NCI-H510A (cell line): ENCODE measurements around the gene TRIOBP.
"Not testable (repeated sequence)": the region's sequence is repeated elsewhere in the genome, so short reads cannot be mapped to it uniquely, and the experiment has no call there.

ENCODE experiments used
- DNase-seq: peaks from one replicate; lab custom pipeline; 2025; lab: John Stamatoyannopoulos, UW

The TRIOBP gene

GRCh38 chr22:37692627-37693285, 4.1 kb upstream of the TRIOBP start:
- no peak for DNase-seq

DNA sequence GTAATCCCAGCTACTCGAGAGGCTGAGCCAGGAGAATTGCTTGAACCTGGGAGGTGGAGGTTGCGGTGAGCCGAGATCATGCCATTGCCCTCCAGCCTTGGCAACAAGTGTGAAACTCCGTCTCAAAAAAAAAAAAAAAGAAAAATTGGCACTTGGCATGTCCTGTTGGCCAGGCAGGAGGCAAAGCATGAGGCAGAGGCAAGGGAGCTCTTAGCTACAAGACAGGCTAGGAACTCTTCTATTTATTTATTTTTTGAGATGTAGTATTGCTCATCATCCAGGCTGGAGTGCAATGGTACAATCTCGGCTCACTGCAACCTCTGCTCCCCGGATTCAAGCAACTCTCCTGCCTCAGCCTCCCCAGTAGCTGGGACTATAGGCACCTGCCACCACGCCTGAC, 2.7 kb upstream of the TRIOBP start:
- DNase-seq = not testable (repeated sequence)

- not testable (repeated sequence) for DNase-seq
These were observed 590 bp upstream of the TRIOBP start for GRCh38 chr22:37696260-37696656.

- DNase-seq = no peak
These were observed 639 bp downstream of the TRIOBP start for GRCh38 chr22:37697538-37697835.

DNA sequence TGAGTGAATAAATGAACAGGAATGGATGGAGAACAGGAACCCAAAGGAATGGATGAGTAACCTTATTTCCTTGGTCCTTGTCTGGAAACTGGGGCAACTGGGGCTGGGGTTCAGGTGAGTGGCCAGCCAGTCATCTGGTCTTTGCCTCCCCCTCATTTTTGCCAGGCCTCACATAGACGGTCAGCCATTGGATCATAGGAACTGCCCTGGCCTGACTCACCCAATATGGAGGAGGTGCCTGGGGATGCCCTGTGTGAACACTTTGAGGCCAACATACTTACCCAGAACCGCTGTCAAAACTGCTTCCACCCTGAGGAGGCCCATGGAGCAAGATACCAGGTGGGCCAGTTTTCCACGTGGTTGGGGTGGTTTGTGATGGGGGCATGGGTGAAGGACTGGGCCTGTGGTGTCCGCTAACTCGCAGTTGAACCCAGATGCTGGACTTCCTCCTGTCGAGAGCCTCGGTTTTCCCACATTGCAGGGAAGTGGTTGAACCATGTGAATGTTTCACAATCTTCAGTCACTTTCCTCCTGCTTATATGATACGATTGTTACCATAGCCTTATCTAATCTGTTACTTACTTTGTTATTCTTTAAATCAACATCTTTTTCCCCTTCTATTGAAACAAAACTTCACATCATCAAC, 4.4 kb downstream of the TRIOBP start:
- no peak for DNase-seq

DNA sequence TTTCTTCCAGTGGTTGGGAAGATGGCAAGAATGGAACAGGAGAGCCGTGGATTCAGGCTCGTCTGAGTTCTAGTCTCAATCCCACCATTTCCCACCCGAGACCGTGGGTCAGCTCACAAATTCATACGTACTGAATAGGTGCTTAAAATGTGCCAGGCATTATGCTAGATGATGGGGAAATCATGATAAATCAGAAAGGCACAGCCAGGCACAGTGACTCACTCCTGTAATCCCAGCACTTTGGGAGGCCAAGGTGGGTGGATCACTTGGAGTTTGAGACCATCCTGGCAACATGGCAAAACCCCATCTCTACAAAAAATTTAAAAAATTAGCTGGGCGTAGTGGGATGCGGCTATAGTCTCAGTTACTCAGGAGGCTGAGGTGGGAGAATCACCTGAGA, 7.1 kb downstream of the TRIOBP start:
- no peak for DNase-seq

DNA sequence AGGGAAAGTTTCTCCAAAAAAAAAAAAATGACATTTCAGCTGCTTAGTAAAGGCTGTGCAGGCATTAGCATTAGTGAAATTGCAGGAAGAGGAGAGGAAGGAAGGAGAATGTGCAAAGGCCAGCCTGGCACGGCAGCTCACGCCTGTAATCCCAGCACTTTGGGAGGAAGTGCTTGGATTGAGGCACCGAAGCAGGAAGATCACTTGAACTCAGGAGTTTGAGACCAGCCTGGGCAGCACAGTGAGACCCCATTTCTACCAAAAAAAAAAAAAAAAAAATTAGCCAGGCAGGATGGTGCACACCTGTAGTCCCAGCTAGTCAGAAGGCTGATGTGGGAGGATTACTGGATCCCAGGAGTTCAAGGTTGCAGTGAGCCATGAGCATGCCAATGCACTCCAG, 7.8 kb downstream of the TRIOBP start:
- no peak for DNase-seq

DNA sequence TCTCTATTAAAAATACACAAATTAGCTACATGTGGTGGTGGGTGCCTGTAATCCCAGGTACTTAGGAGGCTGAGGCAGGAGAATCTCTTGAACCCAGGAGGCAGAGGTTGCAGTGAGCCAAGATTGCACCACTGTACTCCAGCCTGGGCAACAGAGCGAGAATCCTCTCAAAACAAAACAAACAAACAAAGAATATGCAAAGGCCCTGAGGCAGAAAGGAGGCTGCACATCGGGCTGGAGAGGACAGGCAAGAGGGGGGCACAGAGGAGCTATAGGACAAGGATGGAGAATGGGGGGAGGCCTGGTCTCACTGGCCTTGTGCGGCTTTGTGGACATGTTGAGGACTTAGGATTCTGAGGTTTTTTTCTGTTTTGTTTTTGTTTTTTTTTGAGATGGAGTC, 8.4 kb downstream of the TRIOBP start:
- DNase-seq = no peak

GRCh38 chr22:37708580-37709444, 12.0 kb downstream of the TRIOBP start:
- no peak for DNase-seq

DNA sequence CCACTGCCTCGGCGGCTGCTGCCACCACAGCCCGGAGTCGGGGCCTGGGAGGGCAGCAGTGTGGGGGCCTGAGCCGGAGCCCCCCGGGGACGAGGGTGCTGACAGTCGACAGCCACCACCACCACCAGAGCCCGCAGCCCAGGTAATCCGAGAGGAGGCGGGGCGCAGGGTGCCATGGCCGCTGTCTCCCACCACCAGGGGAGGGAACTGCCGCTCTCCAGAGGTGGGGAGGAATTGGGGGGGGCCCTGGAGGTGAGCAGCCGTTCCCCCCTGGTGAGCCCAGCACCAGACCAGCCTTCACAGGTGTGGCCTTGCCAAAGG, 12.6 kb downstream of the TRIOBP start:
- no peak for DNase-seq

DNA sequence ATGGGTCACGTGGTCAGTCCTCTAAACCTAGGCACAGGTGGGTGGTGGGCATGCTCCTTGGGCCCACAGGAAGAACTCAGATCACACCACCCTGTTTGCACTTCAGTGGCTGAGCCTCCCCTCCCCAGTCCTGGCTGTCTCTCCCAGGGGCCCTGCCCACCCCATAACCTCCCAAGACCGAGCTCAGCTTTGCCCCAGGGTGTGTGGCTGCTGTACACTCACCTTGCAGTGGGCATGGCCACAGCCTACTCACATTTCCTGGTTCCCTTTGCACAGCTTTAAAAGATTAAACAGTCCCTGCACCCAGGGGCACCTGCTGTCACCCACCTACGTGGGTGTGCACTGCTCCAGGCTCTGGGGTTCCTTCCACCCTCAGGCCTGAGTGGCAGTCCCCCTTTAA, 13.8 kb downstream of the TRIOBP start:
- DNase-seq = no peak

GRCh38 chr22:37711490-37711889, 14.6 kb downstream of the TRIOBP start:
- no peak for DNase-seq

GRCh38 chr22:37713761-37714160, 16.9 kb downstream of the TRIOBP start:
- no peak for DNase-seq

GRCh38 chr22:37714634-37715033, 17.8 kb downstream of the TRIOBP start:
- no peak for DNase-seq

DNA sequence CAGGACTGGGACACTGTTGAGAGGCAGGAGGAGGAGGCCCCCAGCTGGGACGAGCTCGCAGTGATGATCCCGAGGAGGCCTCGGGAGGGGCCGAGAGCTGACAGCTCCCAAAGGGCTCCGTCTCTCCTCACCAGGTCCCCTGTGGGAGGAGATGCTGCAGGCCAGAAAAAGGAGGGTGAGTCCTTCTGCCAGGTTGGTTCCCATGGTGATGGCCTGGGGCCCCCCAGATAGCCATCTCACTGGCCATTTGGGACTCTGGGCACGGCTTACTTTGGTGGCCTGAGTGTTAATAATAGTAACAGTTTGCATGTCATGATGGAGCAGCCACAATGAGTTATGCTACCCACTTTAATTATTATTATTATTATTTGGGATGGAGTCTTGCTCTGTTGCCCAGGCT, 18.9 kb downstream of the TRIOBP start:
- no peak for DNase-seq

GRCh38 chr22:37716708-37717107, 19.9 kb downstream of the TRIOBP start:
- DNase-seq = no peak

GRCh38 chr22:37717235-37717634, 20.4 kb downstream of the TRIOBP start:
- DNase-seq = not testable (repeated sequence)

GRCh38 chr22:37717746-37718305, 21.0 kb downstream of the TRIOBP start:
- DNase-seq = not testable (repeated sequence)

- no peak for DNase-seq
These were observed 28.8 kb downstream of the TRIOBP start for GRCh38 chr22:37725551-37726240.

- no peak for DNase-seq
These were observed 29.5 kb downstream of the TRIOBP start for GRCh38 chr22:37726241-37726887.

DNA sequence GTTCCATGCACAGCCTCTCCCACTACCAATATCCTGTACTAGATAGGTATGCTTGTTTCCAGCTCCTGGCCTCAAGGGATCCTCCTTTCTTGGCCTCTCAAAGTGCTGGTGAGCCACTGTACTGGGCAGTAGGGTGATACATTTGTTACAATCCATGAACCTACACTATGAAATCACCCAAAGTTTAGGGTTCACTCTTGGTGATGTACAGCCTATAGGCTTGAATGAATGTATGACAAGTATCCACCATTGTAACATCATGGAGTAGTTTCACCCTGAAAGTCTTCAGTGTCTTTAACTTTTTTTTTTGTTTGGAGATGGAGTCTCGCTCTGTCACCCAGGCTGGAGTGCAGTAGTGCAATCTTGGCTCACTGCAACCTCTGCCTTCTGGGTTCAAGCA, 31.8 kb downstream of the TRIOBP start:
- DNase-seq = no peak
